ENCODE data around the gene PLCD3. TPM values are rescaled to one million over a fixed set of nuclear protein-coding genes. Genes with fewer than 3 reads are reported as not detected.

The PLCD3 gene
- total and polyA plus RNA-seq, 10 of the 15 experiments (the other 5 are each of a cell fraction or from before 2014, with no cell fraction given) = 0.02 to 1.6 (median 0.44) TPM

- peak; percentile 86 for TF ChIP-seq MLLT1 (IDR thresholded peaks at IDR 0.05)
- no peak for TF ChIP-seq REST (IDR thresholded peaks at IDR 0.05; ENCODE audit: low read depth, low read length)
- no peak for TF ChIP-seq GATAD2B (conservative IDR thresholded peaks at IDR 0.05; ENCODE audit: low read depth)
- peak; percentile 62; the same call in 1 of the 2 replicates for TF ChIP-seq ASH2L (IDR thresholded peaks at IDR 0.05; ENCODE audit: borderline replicate concordance, low read depth)
- TF ChIP-seq CEBPZ (IDR thresholded peaks at IDR 0.05; ENCODE audit: low read depth, low read length) = no peak
- TF ChIP-seq BCL11A (IDR thresholded peaks at IDR 0.05; ENCODE audit: low read depth, low read length) = peak; percentile 8; the same call in 1 of the 2 replicates
- TF ChIP-seq RELA (IDR thresholded peaks at IDR 0.05; ENCODE audit: borderline replicate concordance, partially characterized antibody) = peak; percentile 57
- TF ChIP-seq RCOR1 (conservative IDR thresholded peaks at IDR 0.05; ENCODE audit: low read depth, low read length) = no peak
- TF ChIP-seq E4F1 (IDR thresholded peaks at IDR 0.05; ENCODE audit: borderline replicate concordance, partially characterized antibody) = peak; percentile 91
- 0 out of 2 replicates have a peak, but pooled peaks have one; percentile 73 for TF ChIP-seq ZBTB33 (IDR thresholded peaks at IDR 0.05)
- peak; percentile 68 for TF ChIP-seq POLR2A (IDR thresholded peaks at IDR 0.05; ENCODE audit: low read depth, low read length)
- TF ChIP-seq CREM (IDR thresholded peaks at IDR 0.05; ENCODE audit: low read depth) = peak; percentile 70
- TF ChIP-seq SMARCA5 (IDR thresholded peaks at IDR 0.05) = peak; percentile 81; the same call in 1 of the 2 replicates
- TF ChIP-seq ATF2 (IDR thresholded peaks at IDR 0.05; ENCODE audit: low read length) = peak; percentile 69
Observed at GRCh38 chr17:45147581-45148182, 15.4 kb upstream of the PLCD3 start (continued).
